Esophagus muscularis mucosa (tissue), 4 donors: ENCODE measurements around the gene MLLT3. TPM values are rescaled to one million over a fixed set of nuclear protein-coding genes. Genes with fewer than 3 reads are reported as not detected.

Source experiments
- DNase-seq: peaks from one replicate; pipeline ENCODE4 v3.0.0-alpha.2; 2017; ENCODE audit errors: extremely low spot score
- H3K27ac ChIP-seq, 4 donors: fragments of 200-600 bp; sonication (generic); replicated peaks in 1 of 4; 1 replicate in 3 of 4; 2 replicates in 1 of 4; pipeline ENCODE4 v1.5.1; 2016 to 2019; ENCODE audit warnings: mild to moderate bottlenecking in 1 of 4
- H3K27me3 ChIP-seq, 4 donors: fragments of 200-600 bp; sonication (generic); one replicate each; pipeline versions ENCODE4 v1.5.1 to v1.6.0; 2016 to 2019
- H3K36me3 ChIP-seq, 4 donors: fragments of 200-600 bp; sonication (generic); one replicate each; pipeline ENCODE4 v1.5.1; 2016 to 2019
- H3K4me1 ChIP-seq, 4 donors: fragments of 200-600 bp; sonication (generic); one replicate each; pipeline ENCODE4 v1.5.1; 2016 to 2019
- H3K4me3 ChIP-seq, 4 donors: fragments of 200-600 bp; sonication (generic); 1 replicate in 2 of 4; 2 replicates in 2 of 4; pipeline ENCODE4 v1.5.1; 2016 to 2019; ENCODE audit warnings: mild to moderate bottlenecking in 4 of 4, moderate library complexity in 1 of 4
- H3K9me3 ChIP-seq, 4 donors: fragments of 200-600 bp; sonication (generic); 1 replicate in 3 of 4; 2 replicates in 1 of 4; pipeline ENCODE4 v1.5.1; 2016 to 2019
- EP300 ChIP-seq: sonication (generic); formaldehyde crosslinking; IDR thresholded peaks from one replicate; pipeline ENCODE4 v1.6.1; 2017; ENCODE audit warnings: antibody characterized with exemption
- POLR2A ChIP-seq: fragments of 450-650 bp; IDR thresholded peaks from one replicate; pipeline ENCODE4 v1.6.1; 2017; ENCODE audit warnings: antibody characterized with exemption, moderate library complexity, mild to moderate bottlenecking, low read depth
- POLR2AphosphoS5 ChIP-seq, 2 donors: sonication (generic); formaldehyde crosslinking; IDR thresholded peaks; one replicate each; pipeline ENCODE4 v1.6.1; 2017; ENCODE audit warnings: antibody characterized with exemption in 2 of 2
- WGBS: methylation state at CpG from one replicate; pipeline ENCODE4 v1.1.5; 2018; 5-methylcytosine and 5-hydroxymethylcytosine counted together
- intact Hi-C: fragments of 100-400 bp; cut with DNase I; formaldehyde crosslinking; loops from one replicate; pipeline ENCODE4 v1.15.1; 2023
- total RNA-seq, 4 donors: library from RNA; depleted of rRNA; stranded (reverse); fragments of >200 nt; gene quantifications; one replicate each; pipeline versions ENCODE4 v1.1.0 to v1.2.1, GENCODE V29; 2016
- TF ChIP-seq, protein P1 (sequence below), 3 experiments: fragments of 200-600 bp in 2 of 3; fragments of 450-650 bp in 1 of 3; sonication (generic) in 2 of 3; IDR thresholded peaks; one replicate each; pipeline ENCODE4 v1.5.1; 2017 to 2019; ENCODE audit warnings: antibody characterized with exemption in 3 of 3, mild to moderate bottlenecking in 2 of 3, moderate library complexity in 1 of 3

The MLLT3 gene
- total RNA-seq, 4 donors from 2014 or later = 14.1 to 30.7 (median 18.0) TPM

DNA sequence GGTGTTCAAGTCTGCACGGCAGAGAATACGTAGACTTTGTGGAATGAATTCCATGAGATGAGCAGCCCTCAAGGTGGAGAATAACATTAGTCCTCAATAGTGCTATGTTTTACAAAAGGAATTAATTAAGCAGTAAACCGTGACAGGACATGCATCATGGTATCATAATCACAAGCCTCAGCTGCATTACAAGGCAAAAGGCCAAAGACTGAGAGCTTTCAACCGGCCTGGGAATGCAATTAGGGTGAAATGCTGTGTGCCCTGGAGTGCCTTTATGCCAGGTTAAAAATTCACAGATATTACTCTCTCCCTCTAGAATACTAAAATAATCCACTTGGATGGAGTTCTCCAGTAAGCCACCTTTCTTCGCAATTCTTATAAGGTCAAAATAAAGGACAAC is 270.6 kb downstream of the MLLT3 start:
- Histone ChIP-seq H3K4me3 (no peak overlapping the region), H3K4me1 (peaks cover 14 to 28% (median 18%) of the 10 kb centered on the region in 4 donors), H3K9me3 (no peaks in the 10 kb centered on the region), H3K36me3 (peaks cover 0 to 6% (median 0%) of the 10 kb centered on the region in 4 donors), H3K27ac (no peak overlapping the region), H3K27me3 (no peaks in the 10 kb centered on the region)
- 87% methylated on average over 5 of the region's 5 CpGs for WGBS
- intact Hi-C loops = loop anchor here (10.0 kb wide), 3 partner anchors 427 to 763 kb away; no protein-coding TSS in a partner anchor
- TF ChIP-seq POLR2A (no peak), POLR2AphosphoS5 (IDR thresholded peaks at IDR 0.05) (no peak), EP300 (no peak)
- TF ChIP-seq, protein P1, sequence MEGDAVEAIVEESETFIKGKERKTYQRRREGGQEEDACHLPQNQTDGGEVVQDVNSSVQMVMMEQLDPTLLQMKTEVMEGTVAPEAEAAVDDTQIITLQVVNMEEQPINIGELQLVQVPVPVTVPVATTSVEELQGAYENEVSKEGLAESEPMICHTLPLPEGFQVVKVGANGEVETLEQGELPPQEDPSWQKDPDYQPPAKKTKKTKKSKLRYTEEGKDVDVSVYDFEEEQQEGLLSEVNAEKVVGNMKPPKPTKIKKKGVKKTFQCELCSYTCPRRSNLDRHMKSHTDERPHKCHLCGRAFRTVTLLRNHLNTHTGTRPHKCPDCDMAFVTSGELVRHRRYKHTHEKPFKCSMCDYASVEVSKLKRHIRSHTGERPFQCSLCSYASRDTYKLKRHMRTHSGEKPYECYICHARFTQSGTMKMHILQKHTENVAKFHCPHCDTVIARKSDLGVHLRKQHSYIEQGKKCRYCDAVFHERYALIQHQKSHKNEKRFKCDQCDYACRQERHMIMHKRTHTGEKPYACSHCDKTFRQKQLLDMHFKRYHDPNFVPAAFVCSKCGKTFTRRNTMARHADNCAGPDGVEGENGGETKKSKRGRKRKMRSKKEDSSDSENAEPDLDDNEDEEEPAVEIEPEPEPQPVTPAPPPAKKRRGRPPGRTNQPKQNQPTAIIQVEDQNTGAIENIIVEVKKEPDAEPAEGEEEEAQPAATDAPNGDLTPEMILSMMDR (IDR thresholded peaks at IDR 0.05) = no peak
- DNase-seq = no peak

DNA sequence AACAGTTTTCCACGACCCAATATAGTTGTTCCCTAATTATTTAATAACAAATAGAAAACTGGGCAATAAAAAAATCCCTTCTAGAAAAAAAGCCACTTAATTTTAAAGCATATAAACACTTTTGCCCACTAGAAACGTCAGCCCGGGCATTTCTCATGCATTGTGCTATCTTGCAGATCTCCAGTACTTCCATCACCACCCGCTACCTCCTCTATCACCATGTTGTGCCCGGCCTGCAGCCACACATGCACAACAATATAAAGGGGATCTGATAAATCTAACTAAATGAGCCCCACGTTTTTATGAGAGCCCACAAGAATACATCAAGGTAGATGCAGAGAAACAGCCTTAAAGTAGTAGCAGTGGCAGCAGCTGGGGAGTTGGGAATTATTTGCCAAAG is 272.7 kb downstream of the MLLT3 start:
- DNase-seq = no peak
- intact Hi-C loops = no loop called here

DNA sequence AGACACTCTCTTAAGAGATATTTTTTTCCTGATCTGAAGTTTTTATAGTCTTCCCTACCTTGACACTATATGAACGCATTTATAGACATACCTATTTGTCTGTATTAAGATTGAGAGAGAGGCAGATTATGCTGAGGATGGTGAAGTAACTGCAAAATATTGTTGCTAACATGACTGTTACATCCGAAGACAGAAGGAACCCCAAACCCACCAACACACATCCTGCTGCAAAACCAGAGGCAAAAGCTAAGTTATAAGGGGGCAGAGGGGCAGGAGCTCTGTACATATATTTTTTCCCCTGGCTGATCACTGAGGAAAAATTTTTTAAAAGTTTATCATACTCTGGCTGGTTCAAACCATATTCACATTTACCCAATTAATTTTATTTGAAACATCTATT is 279.0 kb downstream of the MLLT3 start:
- Histone ChIP-seq H3K9me3 (no peaks in the 10 kb centered on the region), H3K27ac (no peak overlapping the region), H3K27me3 (no peaks in the 10 kb centered on the region), H3K4me1 (no peaks in the 10 kb centered on the region), H3K4me3 (no peak overlapping the region), H3K36me3 (peaks cover 0 to 8% (median 7%) of the 10 kb centered on the region in 4 donors)
- WGBS = 94% methylated on average over 2 of the region's 2 CpGs
- no peak for DNase-seq
- intact Hi-C loops = no loop called here
- TF ChIP-seq POLR2AphosphoS5 (IDR thresholded peaks at IDR 0.05) = no peak
- TF ChIP-seq, protein P1 (IDR thresholded peaks at IDR 0.05) = no peak
- no peak for TF ChIP-seq EP300
- no peak for TF ChIP-seq POLR2A

More for the DNA sequence above, 272.7 kb downstream of the MLLT3 start:
- Histone ChIP-seq H3K36me3 (peaks cover 0 to 13% (median 7%) of the 10 kb centered on the region in 4 donors), H3K4me3 (no peak overlapping the region), H3K9me3 (no peaks in the 10 kb centered on the region), H3K27me3 (no peaks in the 10 kb centered on the region), H3K4me1 (peaks cover 0 to 7% (median 0%) of the 10 kb centered on the region in 4 donors), H3K27ac (no peak overlapping the region)
- 94% methylated on average over 6 of the region's 6 CpGs for WGBS
- no peak for TF ChIP-seq EP300
- TF ChIP-seq, protein P1 (IDR thresholded peaks at IDR 0.05) = no peak
- no peak for TF ChIP-seq POLR2A
- no peak for TF ChIP-seq POLR2AphosphoS5 (IDR thresholded peaks at IDR 0.05)

DNA sequence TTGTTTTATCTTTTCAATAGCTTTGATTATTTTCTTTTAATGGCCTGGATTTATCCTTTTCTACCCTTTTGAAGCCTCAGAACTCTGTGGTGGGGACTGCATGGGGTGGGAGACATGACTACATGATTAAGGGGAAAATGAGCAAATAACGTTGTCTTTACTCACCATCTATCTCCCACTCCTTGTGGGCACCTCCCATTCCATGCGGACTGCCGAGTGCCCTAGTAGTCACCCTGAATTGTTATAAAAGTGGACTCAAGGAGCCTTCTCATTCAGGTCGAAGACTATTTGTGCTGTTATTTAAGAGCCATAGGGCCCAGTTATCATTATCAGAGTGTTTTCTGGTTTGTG is 281.8 kb downstream of the MLLT3 start:
- Histone ChIP-seq H3K9me3 (no peaks in the 10 kb centered on the region), H3K27ac (no peak overlapping the region), H3K36me3 (peaks cover 0 to 2% (median under 1%) of the 10 kb centered on the region in 4 donors), H3K4me3 (no peak overlapping the region), H3K27me3 (no peaks in the 10 kb centered on the region), H3K4me1 (no peaks in the 10 kb centered on the region)
- intact Hi-C loops = no loop called here
- peak; percentile 68 for DNase-seq
- WGBS = 80% methylated on average over 4 of the region's 4 CpGs
- TF ChIP-seq POLR2AphosphoS5 (IDR thresholded peaks at IDR 0.05) (no peak), EP300 (no peak), POLR2A (no peak)
- TF ChIP-seq, protein P1 (IDR thresholded peaks at IDR 0.05) = no peak

DNA sequence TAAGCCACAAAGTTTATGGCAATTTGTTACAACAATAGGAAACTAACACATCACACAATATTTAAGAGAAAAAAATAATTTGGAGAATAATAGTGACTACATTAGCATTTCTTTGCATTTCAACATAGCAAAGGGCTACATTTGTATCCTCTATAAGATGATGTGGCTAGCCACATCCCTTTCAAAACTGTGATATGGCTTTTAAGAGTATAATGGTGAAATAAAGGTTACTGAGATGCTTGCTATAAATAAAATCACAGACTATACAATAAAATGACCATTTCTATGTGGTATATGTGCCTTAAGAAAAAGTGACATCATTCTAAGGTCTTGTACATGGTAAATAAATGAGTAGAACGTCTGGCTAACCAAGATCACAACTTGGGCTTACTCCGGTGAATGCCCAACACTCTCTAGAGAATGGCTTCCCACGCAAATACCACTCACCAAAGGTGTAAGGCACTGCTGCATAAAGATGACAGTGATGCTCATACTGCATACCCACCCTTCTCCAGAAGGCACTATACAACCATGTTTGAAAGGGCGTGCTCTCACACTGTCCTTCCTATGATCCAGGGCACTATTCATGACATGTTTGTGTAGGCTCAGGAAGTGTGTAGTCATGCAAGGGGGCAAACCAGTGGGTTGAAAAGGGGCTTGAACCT is 286.5 kb downstream of the MLLT3 start:
- intact Hi-C loops = no loop called here
- no peaks in the 10 kb centered on the region for H3K27me3 ChIP-seq
- TF ChIP-seq EP300 (no peak), POLR2AphosphoS5 (IDR thresholded peaks at IDR 0.05) (no peak), POLR2A (no peak)
- TF ChIP-seq, protein P1 (IDR thresholded peaks at IDR 0.05) = no peak
- WGBS = 95% methylated on average over 4 of the region's 4 CpGs
- H3K4me3 ChIP-seq = no peak overlapping the region
- no peaks in the 10 kb centered on the region for H3K36me3 ChIP-seq
- H3K9me3 ChIP-seq = no peaks in the 10 kb centered on the region
- no peaks in the 10 kb centered on the region for H3K4me1 ChIP-seq
- DNase-seq = no peak
- no peak overlapping the region for H3K27ac ChIP-seq
